HuH-7.5 (cell line): ENCODE results near the gene MYOF.

ENCODE experiments used
- DNase-seq: peaks from one replicate; pipeline ENCODE4 v3.0.0; 2011; ENCODE audit warnings: low spot score

Gene MYOF, protein sequence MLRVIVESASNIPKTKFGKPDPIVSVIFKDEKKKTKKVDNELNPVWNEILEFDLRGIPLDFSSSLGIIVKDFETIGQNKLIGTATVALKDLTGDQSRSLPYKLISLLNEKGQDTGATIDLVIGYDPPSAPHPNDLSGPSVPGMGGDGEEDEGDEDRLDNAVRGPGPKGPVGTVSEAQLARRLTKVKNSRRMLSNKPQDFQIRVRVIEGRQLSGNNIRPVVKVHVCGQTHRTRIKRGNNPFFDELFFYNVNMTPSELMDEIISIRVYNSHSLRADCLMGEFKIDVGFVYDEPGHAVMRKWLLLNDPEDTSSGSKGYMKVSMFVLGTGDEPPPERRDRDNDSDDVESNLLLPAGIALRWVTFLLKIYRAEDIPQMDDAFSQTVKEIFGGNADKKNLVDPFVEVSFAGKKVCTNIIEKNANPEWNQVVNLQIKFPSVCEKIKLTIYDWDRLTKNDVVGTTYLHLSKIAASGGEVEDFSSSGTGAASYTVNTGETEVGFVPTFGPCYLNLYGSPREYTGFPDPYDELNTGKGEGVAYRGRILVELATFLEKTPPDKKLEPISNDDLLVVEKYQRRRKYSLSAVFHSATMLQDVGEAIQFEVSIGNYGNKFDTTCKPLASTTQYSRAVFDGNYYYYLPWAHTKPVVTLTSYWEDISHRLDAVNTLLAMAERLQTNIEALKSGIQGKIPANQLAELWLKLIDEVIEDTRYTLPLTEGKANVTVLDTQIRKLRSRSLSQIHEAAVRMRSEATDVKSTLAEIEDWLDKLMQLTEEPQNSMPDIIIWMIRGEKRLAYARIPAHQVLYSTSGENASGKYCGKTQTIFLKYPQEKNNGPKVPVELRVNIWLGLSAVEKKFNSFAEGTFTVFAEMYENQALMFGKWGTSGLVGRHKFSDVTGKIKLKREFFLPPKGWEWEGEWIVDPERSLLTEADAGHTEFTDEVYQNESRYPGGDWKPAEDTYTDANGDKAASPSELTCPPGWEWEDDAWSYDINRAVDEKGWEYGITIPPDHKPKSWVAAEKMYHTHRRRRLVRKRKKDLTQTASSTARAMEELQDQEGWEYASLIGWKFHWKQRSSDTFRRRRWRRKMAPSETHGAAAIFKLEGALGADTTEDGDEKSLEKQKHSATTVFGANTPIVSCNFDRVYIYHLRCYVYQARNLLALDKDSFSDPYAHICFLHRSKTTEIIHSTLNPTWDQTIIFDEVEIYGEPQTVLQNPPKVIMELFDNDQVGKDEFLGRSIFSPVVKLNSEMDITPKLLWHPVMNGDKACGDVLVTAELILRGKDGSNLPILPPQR (N-terminal part only)

DNA sequence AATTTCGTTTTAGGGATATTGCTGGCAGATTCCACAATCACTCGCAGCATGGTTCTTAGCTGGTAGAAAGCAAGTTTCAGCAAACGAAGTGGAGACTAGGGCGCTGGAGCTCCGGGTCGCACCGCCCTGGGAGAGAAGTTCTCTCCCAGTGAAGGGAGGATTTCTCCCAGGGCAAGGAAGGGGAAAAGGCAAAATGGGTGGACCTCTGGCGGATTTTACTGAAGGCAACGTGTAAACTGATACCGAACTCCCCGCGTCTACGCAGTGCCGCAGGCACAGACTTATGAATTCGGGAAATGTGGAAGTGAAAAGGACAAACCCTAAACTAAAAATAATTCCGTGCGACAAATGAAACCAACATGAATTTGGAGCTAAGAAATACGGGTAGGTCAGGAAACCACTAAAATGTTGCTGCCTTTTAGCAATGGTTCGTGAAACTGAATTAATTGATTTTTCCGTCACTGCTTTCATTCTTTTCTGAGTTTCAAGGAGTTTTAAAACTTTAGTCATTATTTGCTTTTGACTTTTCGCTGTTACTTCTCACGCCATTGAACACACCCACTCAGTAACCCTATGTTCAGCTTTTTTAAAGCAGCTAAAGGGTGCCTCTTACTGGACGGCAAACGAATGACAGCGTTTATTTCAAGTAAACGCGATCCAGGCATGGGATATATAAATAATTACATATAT lies at the start of gene MYOF:
Gene MYOF, minus strand, starts transcription at position 190 of the 690 bp plus-strand sequence. Its CDS starts 140 bp downstream, at position 50.
- DNase-seq, result no peak

GRCh38 chr10:93518531-93518930 lies 36.4 kb upstream of the MYOF start:
- DNase-seq, result no peak

- no peak for DNase-seq
Observed at GRCh38 chr10:93516006-93516380, 33.9 kb upstream of the MYOF start.

- DNase-seq, result no peak
Observed at GRCh38 chr10:93515071-93516005, 33.2 kb upstream of the MYOF start.

DNA sequence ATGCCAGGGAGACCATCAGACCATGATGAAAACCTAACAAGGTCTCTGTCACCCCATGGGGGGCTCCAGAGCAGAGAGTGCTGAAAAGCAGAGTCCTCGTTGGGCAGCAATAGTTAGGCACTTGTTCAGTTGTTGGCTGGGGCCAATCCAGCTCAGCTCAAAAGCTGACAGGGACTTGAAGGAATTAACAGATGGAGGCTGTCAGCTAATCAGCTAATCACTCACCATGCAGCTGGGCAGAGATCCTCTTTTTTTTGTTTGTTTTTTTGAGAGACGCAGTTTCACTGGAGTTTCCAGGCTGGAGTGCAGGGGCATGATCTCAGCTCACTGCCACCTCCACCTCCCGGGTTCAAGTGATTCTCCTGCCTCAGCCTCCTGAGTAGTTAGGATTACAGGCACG lies 32.4 kb upstream of the MYOF start:
- DNase-seq, result no peak

DNA sequence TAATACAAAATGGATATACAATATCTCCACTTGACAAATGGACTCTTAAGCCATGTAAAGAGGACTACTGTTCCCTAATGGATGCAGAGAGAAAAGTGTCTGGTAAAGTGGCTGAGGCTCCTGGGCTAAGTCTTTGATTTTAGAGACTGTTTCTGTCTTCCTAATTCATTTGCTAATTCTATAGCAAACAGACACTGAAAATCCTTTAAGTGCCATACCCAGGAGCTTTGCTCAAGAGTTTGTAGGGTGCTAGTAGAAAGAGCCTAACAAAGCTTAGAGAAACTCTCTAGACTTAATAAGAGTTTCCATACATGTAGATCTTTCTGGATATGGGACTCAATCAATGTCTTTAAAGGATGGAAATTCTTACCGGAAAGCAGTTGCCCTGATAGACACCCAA lies 31.0 kb upstream of the MYOF start:
- DNase-seq, result no peak

GRCh38 chr10:93512565-93512964 lies 30.4 kb upstream of the MYOF start:
- DNase-seq, result no peak

DNA sequence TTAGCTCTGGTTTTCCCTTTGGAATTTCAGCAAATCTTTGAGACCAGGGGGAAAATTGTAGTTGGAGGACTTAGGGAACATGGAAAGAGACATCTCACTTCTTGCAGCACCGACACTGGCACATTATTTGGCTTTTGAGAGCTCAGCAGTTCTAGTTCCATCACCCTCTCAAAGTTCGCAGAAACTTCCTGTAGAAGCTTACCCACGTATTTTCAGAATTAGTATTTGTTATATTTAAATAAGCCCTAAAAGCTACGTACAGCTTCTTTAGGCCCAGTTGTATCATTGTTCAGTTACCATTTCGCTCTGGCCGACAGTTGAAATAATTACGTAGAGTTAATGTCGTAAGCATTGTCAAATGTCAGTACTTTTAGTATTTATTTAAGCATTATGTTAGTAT lies 27.7 kb upstream of the MYOF start:
- DNase-seq, result no peak

DNA sequence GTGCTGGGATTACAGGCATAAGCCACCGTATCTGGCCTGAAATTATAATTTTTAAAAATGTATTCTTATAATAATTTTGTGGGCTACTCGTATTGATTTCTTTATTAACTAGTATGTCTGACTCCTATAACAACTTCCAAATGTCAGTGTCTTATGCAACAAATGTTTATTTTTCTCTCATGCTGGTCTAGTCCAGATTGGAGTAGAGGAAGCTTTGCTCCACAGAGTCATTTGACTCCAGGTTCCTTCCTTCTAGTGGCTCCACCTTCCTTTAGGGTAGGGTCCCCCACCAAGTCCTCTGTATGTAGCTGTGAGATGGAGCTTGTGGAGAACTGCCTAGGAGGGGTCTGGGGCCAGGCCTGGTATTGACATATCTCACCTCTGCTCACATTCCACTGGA lies 22.9 kb upstream of the MYOF start:
- no peak for DNase-seq

- no peak for DNase-seq
Observed at GRCh38 chr10:93503075-93503474, 20.9 kb upstream of the MYOF start.

GRCh38 chr10:93501650-93502049 lies 19.5 kb upstream of the MYOF start:
- no peak for DNase-seq

- no peak for DNase-seq
Observed at GRCh38 chr10:93498166-93498565, 16.0 kb upstream of the MYOF start.

DNA sequence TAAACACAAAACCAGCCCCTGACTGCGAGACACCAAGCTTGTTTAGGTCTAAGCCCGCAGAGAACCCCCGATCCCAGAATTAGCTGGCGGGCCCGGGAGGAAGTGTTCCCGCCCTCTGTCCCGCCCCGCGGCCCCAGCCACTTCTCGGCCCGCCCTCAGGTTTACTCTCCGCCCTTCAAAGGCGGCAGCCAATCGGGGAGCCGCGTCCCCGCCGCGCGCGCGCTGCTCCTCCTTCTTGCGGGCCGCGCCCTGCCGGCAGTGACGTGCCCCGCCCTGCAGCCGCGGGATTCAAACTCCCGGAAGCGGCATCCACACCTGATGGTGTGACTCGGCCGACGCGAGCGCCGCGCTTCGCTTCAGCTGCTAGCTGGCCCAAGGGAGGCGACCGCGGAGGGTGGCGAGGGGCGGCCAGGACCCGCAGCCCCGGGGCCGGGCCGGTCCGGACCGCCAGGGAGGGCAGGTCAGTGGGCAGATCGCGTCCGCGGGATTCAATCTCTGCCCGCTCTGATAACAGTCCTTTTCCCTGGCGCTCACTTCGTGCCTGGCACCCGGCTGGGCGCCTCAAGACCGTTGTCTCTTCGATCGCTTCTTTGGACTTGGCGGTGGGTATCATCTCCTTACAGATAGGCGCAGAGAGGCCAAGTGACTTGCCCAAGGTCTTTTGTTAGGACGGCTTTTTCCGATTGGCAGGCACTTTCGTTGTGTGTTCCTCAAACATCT lies 14.3 kb upstream of the MYOF start, which contains the start of gene CEP55:
Gene CEP55, plus strand, starts transcription at position 291 of the 720 bp plus-strand sequence. CDS start 3,440 bp downstream, outside the sequence.
- DNase-seq, result peak; percentile 74

DNA sequence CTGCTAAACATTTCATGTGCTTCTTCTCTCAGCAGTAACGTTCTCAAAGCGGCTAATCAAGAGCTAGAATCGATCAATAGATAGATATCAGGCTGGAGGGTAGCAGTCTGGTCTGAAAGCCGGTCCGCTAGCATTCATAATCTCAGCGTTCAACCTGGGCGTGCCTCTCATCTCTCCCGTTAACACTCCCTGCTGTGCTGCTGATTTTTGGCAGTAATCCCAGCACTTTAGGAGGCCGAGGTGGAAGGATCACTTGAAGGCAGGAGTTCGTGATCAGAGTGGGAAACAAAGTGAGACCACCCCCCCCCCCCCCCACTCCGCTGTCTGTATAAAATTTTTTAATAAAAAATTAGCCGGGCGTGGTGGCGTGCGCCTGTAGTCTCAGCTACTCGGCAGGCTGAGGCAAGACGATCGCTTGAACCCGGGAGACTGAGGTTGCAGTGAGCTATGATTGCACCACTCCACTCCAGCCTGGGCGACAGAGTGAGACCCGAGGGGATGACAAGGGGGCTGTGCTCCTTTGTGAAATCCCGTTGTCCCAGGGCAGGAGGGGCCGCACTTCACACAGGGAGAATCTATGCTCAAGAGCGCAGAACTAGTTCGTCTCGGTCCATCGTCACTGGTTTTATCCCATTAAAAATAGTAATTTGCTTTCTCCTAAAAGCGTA lies 13.7 kb upstream of the MYOF start:
- DNase-seq, result no peak

- no peak for DNase-seq
Observed at GRCh38 chr10:93494494-93494893, 12.4 kb upstream of the MYOF start.

GRCh38 chr10:93493162-93493561 lies 11.0 kb upstream of the MYOF start:
- DNase-seq, result no peak

- DNase-seq, result no peak
Observed at GRCh38 chr10:93491602-93492121, 9.5 kb upstream of the MYOF start.

DNA sequence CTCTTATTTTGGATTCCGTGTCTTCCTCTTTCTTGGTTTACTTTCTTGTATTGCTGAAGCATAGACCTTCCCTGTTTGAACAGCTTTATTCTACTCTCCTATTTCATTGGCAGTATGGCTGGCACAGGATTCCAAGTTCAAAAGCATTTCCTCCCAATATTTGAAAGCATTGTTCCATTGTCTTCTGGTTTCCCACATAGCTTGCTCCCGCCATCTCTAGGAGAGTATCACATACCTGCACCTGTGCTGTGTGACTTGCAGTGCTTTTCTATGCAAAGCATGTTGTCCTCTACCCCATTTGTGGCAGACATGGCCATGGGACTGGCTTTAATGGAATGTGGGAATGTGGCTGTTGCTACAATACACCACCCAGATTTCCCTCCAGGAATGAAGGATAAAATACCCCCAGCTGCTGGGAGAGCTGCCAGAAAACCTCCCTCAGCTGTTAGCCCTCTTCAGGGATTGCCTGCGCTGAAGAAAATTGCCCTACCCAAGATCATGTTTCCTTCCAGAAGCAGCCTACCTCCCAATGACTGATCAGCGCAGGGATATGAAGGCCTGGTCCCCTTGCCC lies 6.9 kb upstream of the MYOF start:
- no peak for DNase-seq

- no peak for DNase-seq
Observed at GRCh38 chr10:93485690-93486089, 3.6 kb upstream of the MYOF start.
